Left lung (tissue), 10 donors: Measurements from ENCODE around the gene CCDC85A. TPM values are rescaled to one million over a fixed set of nuclear protein-coding genes. Genes with fewer than 3 reads are reported as not detected.

Experiments
- ATAC-seq: fragments of 200-7000 bp; cut with Tn5 transposase; one replicate; pipeline ENCODE4 v1.9.1; 2020; ENCODE audit warnings: moderate library complexity
- DNase-seq, 4 donors: peaks; one replicate each; pipeline ENCODE4 v3.0.0-alpha.2; 2013 to 2020
- H3K27ac ChIP-seq, 2 donors: fragments of 200-600 bp; sonication (generic) in 1 of 2; one replicate each; pipeline versions ENCODE4 v1.5.0 to v1.8.0; 2020 to 2021
- H3K27me3 ChIP-seq, 2 donors: fragments of 200-600 bp; sonication (generic) in 1 of 2; one replicate each; pipeline versions ENCODE4 v1.5.0 to v1.8.0; 2020 to 2021
- H3K36me3 ChIP-seq, 2 donors: fragments of 200-600 bp; sonication (generic) in 1 of 2; one replicate each; pipeline versions ENCODE4 v1.5.0 to v1.8.0; 2020 to 2021
- H3K4me1 ChIP-seq, 2 donors: fragments of 200-600 bp; one replicate each; pipeline ENCODE4 v1.8.0; 2021
- H3K4me3 ChIP-seq, 2 donors: fragments of 200-600 bp; sonication (generic) in 1 of 2; one replicate each; pipeline versions ENCODE4 v1.5.0 to v1.8.0; 2020 to 2021; ENCODE audit warnings: mild to moderate bottlenecking in 1 of 2
- H3K9me3 ChIP-seq, 2 donors: fragments of 200-600 bp; sonication (generic) in 1 of 2; one replicate each; pipeline versions ENCODE4 v1.5.0 to v1.8.0; 2020 to 2021
- intact Hi-C, 2 donors: fragments of 100-400 bp; cut with DNase I; formaldehyde crosslinking; loops; one replicate each; pipeline versions ENCODE4 v1.11.2 to v1.14.2; 2022
- polyA plus RNA-seq, 6 donors: library from polyadenylated mRNA; unstranded; fragments of 120-200 nt; gene quantifications; one replicate each; pipeline ENCODE4 v1.2.1, GENCODE V29; 2013; ENCODE audit not compliant: insufficient read length in 6 of 6
- total RNA-seq, 2 donors: library from RNA; stranded (reverse); fragmentation: NEBNext Ultra II Directional; extraction: Animal tissue kit (Norgen Biotek cat#: 25700); gene quantifications; one replicate each; pipeline ENCODE4 v1.2.1, GENCODE V29; 2021
- TF ChIP-seq, protein P1 (sequence below), 2 donors: fragments of 200-600 bp; sonication (generic) in 1 of 2; IDR thresholded peaks; one replicate each; pipeline versions ENCODE4 v1.5.0 to v1.8.0; 2021; ENCODE audit warnings: antibody characterized with exemption in 2 of 2
- donor health status: DM: no; HTN: yes; CAD: no.
- donor health status: DM: no; HTN: no; CAD: no.

CCDC85A gene
- total and polyA plus RNA-seq, 8 donors = 1.2 to 8.7 (median 2.2) TPM

DNA sequence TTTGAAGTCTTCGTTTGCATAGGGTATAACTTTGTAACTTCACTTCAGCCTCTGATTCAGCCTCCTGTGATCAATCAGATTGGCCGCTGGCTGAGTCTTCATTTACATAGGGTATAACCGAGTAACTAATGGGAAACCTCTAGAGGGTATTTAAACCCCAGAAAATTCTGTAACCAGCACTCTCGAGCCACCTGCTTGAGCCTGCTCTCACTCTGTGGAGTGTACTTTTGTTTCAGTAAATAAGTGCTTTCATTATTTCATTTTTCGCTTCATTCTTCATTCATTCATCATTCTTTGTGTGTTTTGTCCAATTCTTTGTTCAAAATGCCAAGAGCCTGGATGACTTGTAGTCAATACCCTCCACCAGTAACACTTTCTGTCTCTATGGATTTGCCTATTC, 56.4 kb downstream of the CCDC85A start:
- intact Hi-C loops = no loop called here
- ATAC-seq (no peak), DNase-seq (no peak)
- H3K9me3 ChIP-seq = peaks cover 0 to 8% of the 10 kb centered on the region in 2 donors
- H3K36me3 ChIP-seq = no peaks in the 10 kb centered on the region
- H3K4me3 ChIP-seq = no peak overlapping the region
- H3K27me3 ChIP-seq = no peaks in the 10 kb centered on the region
- no peak overlapping the region for H3K27ac ChIP-seq
- H3K4me1 ChIP-seq = no peaks in the 10 kb centered on the region
- TF ChIP-seq, protein P1, sequence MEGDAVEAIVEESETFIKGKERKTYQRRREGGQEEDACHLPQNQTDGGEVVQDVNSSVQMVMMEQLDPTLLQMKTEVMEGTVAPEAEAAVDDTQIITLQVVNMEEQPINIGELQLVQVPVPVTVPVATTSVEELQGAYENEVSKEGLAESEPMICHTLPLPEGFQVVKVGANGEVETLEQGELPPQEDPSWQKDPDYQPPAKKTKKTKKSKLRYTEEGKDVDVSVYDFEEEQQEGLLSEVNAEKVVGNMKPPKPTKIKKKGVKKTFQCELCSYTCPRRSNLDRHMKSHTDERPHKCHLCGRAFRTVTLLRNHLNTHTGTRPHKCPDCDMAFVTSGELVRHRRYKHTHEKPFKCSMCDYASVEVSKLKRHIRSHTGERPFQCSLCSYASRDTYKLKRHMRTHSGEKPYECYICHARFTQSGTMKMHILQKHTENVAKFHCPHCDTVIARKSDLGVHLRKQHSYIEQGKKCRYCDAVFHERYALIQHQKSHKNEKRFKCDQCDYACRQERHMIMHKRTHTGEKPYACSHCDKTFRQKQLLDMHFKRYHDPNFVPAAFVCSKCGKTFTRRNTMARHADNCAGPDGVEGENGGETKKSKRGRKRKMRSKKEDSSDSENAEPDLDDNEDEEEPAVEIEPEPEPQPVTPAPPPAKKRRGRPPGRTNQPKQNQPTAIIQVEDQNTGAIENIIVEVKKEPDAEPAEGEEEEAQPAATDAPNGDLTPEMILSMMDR (IDR thresholded peaks at IDR 0.05) = no peak

DNA sequence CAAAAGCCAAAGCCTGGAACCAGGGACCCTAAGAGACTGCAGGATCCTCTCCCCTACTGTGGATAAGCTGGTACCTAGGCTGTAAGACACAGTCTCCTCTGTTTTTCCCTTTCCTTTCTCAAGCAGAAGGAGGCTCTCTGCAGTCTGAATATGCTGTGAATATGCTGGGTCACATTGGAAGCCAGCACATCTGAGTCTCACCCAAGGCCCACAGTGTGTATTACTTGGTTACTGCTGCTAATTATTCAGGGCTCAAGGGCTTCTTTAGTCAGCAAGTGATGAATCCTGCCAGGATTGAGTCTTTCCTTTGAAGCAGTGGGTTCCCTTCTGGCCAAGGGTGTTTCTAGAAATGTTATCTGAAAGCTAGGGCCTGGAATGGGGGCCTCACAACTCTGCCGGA, 60.7 kb downstream of the CCDC85A start:
- ATAC-seq = no peak
- peaks cover 0 to 8% of the 10 kb centered on the region in 2 donors for H3K9me3 ChIP-seq
- TF ChIP-seq, protein P1 (IDR thresholded peaks at IDR 0.05) = no peak
- intact Hi-C loops = no loop called here
- DNase-seq = no peak
- H3K27me3 ChIP-seq = no peaks in the 10 kb centered on the region
- no peaks in the 10 kb centered on the region for H3K36me3 ChIP-seq
- no peaks in the 10 kb centered on the region for H3K4me1 ChIP-seq
- H3K4me3 ChIP-seq = no peak overlapping the region
- no peak overlapping the region for H3K27ac ChIP-seq

DNA sequence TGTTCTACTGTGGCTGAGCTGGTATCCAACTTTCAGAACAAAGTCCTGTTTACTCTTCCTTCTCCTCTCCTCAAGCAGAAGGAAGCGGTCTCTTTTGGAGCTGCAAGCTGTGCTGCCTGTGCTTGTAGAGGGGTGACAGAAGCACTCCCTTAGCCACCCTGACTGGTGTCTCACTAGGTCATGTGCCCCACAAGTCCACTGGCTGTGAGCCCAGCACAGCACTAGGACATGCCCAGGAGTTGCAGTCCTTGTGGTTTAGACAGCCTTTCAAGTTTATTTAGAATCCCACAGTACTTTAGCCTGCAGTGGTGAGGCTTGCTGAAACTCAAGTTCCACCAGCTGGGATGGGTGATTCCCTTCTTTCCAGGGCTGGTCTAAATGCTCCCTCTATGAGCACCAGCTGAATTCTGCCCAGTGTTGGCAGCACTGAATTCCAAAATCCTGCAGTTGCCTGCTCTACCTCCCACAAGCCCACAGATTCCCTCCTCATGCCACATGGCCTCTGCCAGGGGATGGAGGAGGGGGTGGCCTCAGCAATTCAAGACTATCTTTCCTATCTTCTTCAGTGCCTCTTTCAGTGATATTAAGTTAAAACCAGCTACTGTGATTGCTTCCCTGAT, 61.2 kb downstream of the CCDC85A start:
- Histone ChIP-seq H3K9me3 (peaks cover 0 to 8% of the 10 kb centered on the region in 2 donors), H3K27ac (no peak overlapping the region), H3K36me3 (no peaks in the 10 kb centered on the region), H3K4me3 (no peak overlapping the region), H3K27me3 (no peaks in the 10 kb centered on the region), H3K4me1 (no peaks in the 10 kb centered on the region)
- DNase-seq (peak in 2 of 4 donors; percentile 29 to 40), ATAC-seq (peak; percentile 84)
- TF ChIP-seq, protein P1 (IDR thresholded peaks at IDR 0.05) = no peak
- intact Hi-C loops = no loop called here

DNA sequence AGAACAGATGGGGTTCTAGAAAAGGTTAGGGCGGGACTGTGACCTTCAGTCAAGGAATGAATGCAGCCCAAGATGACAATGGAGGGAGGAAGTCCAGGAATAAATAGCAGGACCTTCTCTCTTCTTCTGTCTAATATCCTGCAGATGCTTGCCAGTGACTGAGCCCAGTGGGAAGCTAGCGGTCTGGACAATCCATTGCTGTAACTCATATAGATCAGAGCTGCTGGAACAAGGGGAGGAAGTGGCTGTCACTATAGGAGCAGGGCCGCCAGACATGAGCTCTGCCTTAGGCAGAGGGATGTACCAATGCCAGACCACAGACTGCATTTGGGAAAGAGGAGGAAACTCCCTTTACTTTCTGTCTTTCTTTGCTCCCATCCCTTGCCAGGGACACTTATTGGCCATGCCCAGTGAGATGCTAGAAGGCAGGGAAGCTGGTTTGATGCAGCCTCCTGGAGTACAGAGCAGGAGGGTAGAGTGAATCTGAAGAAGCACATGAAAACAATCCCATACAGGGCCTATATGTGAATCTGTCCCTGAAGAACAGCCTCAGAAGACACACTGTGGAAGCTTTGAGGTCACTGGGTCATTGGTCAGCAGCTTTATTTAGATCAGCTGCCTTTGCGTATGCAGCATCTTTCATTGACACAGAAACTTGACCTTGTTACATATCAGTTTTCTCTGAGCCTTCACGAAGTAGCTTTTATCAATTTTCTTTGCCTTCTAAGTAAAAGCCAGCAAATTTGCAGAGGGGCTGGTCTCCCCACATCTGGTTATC, 65.4 kb downstream of the CCDC85A start:
- ATAC-seq (no peak), DNase-seq (no peak)
- Histone ChIP-seq H3K27ac (no peak overlapping the region), H3K27me3 (no peaks in the 10 kb centered on the region), H3K9me3 (no peaks in the 10 kb centered on the region), H3K4me3 (no peak overlapping the region), H3K4me1 (no peaks in the 10 kb centered on the region), H3K36me3 (no peaks in the 10 kb centered on the region)
- TF ChIP-seq, protein P1 (IDR thresholded peaks at IDR 0.05) = no peak
- intact Hi-C loops = no loop called here

DNA sequence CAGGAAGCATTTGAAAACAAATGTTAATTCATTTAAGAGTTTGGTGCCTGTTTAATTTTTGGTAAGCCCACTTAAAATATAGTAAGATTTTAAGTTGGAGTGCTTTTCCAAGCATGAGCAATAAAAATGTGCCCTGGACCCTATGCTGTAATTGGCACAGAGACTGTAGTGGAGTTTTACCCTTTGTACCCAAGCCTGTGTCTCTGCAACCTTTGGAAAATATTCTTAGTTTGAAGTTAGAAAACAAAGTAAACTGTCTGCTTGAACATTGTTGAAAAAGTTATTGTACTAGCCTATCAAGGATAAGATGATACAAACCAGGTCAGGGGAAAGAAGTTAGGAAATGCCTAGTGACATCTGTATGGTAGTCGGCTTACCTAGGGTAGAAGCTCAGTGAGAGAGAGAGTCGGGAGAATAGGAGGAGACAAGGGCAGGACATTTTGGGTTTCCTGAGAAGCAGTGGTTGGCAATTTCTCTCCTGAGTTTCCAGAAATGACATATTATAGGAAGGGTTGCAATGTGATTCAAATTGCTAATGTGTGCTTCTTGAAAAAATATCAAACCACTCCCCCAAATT, 66.5 kb downstream of the CCDC85A start:
- DNase-seq (no peak), ATAC-seq (no peak)
- TF ChIP-seq, protein P1 (IDR thresholded peaks at IDR 0.05) = no peak
- Histone ChIP-seq H3K27me3 (no peaks in the 10 kb centered on the region), H3K9me3 (no peaks in the 10 kb centered on the region), H3K4me3 (no peak overlapping the region), H3K36me3 (no peaks in the 10 kb centered on the region), H3K4me1 (no peaks in the 10 kb centered on the region), H3K27ac (no peak overlapping the region)
- intact Hi-C loops = no loop called here
